GM12873 (cell line): Measurements from ENCODE around the gene DAPK1.

Source experiments
- TF ChIP-seq, protein P1 (sequence below): IDR thresholded peaks from 2 replicates; pipeline ENCODE4 v1.5.1; 2012; ENCODE audit warnings: low read depth, mild to moderate bottlenecking, moderate library complexity, low read length, control low read depth; ENCODE audit not compliant: insufficient read depth; ENCODE audit errors: missing control alignments

DAPK1 gene

DNA sequence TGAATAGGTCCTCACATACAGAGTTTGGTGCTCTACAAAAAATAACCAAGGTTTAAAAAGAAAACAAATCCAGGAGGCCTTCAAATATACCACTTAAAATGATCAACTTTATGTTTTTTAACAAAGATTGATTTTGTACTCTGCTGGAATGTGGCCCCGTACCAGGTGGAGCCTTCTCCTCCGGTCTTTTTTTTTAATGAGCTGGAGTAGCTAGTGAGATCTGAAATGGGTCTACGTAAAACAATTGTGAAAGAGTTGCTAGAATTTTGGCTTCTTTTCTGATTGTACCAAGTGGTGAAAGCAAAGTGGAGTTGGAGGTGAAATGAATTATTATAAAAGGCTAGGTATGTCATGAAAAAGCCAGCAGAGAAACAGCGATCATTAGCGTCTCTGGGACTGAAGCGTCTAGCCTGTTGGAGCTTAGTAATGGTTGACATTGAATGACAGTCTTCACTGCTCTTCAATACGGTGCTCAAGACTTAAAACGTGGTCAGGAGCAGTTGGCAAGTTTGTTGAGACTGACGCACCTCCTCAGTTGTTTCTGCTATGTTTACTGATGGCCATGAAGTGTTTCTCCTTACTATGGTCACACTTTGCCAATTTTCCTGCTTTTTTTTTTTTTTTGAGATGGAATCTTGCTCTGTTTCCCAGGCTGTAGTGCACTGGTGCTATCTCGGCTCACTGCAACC is 84.4 kb downstream of the DAPK1 start:
- TF ChIP-seq, protein P1, sequence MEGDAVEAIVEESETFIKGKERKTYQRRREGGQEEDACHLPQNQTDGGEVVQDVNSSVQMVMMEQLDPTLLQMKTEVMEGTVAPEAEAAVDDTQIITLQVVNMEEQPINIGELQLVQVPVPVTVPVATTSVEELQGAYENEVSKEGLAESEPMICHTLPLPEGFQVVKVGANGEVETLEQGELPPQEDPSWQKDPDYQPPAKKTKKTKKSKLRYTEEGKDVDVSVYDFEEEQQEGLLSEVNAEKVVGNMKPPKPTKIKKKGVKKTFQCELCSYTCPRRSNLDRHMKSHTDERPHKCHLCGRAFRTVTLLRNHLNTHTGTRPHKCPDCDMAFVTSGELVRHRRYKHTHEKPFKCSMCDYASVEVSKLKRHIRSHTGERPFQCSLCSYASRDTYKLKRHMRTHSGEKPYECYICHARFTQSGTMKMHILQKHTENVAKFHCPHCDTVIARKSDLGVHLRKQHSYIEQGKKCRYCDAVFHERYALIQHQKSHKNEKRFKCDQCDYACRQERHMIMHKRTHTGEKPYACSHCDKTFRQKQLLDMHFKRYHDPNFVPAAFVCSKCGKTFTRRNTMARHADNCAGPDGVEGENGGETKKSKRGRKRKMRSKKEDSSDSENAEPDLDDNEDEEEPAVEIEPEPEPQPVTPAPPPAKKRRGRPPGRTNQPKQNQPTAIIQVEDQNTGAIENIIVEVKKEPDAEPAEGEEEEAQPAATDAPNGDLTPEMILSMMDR, result no peak

DNA sequence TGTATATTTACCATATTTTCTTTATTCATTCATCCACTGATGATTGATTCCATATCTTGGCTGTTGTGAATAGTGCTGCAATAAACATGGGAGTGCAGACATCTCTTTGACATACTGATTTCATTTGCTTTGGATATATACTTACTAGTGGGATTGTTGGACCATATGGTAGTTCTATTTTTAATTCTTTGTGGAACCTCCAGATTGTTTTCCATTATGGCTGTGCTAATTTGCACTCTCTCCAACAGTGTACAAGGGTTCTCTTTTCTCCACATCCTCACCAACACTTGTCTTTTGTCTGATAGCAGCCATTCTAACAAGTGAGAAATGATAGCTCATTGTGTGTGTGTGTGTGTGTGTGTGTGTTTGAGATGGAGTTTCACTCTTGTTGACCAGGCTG is 86.7 kb downstream of the DAPK1 start:
- TF ChIP-seq, protein P1, result no peak

DNA sequence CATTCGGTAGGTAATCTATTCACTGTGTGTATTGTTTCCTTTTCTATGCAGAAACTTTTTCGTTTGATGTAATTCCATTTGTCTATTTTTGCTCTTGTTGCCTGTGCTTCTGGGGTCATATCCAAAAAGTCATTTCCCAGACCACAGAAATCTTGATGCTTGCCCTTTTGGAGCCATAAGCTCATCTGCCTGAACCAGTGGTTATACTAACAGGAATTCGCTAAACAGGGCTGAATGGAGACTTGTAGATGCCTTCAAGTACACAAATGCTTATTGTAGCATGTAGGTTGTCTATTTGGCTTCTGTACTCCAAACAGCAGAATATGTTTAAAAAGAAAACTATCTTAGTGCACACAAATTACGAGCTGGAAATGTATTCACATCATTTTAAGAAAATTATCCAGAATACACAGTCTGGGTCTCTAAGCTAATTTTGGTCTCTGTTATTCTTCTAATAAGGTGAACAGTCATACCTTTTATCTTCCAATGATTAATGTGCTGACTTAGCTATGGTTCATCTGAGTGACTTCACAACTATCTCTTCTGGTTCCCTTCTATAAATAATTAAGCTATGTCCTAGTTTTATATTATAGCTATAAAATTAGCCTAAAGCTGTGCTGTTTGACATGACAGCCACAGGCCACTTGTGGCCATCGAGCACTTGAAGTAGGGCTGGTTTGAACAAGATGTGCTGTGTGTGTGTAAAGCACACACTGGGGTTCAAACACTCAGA is 87.6 kb downstream of the DAPK1 start:
- TF ChIP-seq, protein P1, result no peak

DNA sequence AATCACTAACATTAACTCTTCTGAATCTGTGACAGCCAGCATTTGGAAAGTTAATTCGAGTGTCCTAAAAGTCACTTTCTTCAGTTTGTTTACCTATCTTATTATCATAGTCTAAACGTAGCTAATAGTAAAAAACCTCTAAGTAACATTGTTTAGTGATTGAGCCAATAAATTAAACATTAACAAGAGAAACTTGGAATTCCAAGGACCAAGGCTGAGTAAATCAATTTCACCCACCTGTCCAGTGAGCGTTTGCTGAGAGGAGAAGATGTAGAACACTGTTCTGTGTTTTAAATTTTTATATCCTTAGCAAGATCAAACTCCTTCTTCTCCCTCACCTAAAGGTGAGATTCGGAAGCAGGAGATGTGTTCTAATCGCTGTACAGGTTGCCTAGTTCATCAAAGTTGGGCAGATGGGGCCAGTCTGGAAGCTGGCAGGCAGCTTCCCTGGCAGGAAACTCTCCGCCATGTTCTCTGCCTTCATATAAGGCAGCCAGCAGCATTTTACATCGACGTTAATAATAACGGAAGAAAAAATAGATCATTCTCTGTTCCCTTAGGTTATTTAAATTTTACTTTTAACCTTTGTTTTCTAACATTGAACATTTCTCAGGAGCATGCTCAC is 89.2 kb downstream of the DAPK1 start:
- TF ChIP-seq, protein P1, result no peak

DNA sequence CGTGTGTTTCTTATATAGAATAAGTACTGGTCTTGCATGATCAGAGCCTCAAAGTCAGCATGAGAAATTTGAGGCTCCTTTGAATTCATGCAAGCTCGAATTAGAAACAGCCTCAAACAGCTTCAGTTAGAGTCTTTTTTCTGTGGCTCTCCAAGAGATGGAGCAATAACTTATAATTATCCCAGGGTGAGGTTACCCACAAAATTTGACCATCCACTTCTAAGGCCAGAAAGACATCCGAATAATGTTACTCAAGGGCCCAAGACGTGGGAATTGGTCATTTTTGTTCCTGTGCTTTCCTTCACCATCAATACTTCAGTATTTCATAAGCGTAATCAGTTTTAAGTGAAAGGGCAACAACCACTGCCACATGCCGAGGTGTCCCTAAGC is 89.7 kb downstream of the DAPK1 start:
- TF ChIP-seq, protein P1, result no peak

DNA sequence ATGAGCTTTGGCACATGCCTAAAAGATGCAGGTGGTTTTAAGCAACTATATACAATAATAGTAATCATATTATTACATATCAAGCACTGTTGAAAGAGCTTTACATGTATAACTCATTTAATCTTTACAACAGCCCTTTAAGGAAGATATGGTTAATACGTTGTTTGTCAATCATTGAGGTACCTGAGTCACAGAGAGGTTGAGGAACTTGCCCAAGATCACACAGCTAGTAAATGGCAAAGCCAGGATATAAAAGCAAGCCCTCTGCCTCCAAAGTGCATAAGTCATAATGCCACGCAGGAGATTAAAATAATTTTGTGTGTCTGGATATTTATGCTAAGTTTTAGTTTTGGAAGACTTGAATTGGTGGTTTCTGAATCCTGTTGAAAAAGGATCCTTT is 90.2 kb downstream of the DAPK1 start:
- TF ChIP-seq, protein P1, result no peak

- TF ChIP-seq, protein P1, result no peak
These were observed 90.7 kb downstream of the DAPK1 start for GRCh38 chr9:87588339-87588738.
